ENCODE measurements around the gene TMEM127.
A peak's percentile ranks its signal among the peaks of the same experiment; 100 is the strongest.
"Not testable (repeated sequence)": the region's sequence is repeated elsewhere in the genome, so short reads cannot be mapped to it uniquely, and the experiment has no call there.

Gene TMEM127

DNA sequence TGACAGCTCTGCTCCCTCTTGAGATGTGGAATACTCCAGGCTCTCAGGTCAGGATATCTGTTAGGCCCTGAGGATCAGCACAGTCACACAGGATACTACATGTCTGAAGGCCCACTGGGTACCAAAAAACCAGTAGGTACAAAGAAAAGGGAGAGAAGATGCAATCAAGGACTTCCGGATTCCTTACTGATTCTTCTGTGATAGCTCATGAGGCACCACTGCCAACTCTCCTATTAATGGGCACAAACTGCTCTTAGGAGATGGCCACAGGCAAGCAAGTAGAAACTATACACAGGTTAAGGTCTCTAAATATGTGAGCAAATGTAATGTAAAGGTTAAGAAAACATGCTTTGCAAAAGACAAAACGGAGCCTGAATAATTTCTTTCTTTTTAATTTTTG is 3.5 kb downstream of the TMEM127 start:
- DNase-seq (ENCODE audit: low spot score), result no peak

- no peak for DNase-seq (ENCODE audit: low spot score)
Measured at GRCh38 chr2:96261328-96262003, 4.3 kb downstream of the TMEM127 start.

GRCh38 chr2:96260387-96261260 is 5.2 kb downstream of the TMEM127 start:
- DNase-seq (ENCODE audit: low spot score), result peak; percentile 22

GRCh38 chr2:96259497-96259921 is 6.3 kb downstream of the TMEM127 start:
- no peak for DNase-seq (ENCODE audit: low spot score)

DNA sequence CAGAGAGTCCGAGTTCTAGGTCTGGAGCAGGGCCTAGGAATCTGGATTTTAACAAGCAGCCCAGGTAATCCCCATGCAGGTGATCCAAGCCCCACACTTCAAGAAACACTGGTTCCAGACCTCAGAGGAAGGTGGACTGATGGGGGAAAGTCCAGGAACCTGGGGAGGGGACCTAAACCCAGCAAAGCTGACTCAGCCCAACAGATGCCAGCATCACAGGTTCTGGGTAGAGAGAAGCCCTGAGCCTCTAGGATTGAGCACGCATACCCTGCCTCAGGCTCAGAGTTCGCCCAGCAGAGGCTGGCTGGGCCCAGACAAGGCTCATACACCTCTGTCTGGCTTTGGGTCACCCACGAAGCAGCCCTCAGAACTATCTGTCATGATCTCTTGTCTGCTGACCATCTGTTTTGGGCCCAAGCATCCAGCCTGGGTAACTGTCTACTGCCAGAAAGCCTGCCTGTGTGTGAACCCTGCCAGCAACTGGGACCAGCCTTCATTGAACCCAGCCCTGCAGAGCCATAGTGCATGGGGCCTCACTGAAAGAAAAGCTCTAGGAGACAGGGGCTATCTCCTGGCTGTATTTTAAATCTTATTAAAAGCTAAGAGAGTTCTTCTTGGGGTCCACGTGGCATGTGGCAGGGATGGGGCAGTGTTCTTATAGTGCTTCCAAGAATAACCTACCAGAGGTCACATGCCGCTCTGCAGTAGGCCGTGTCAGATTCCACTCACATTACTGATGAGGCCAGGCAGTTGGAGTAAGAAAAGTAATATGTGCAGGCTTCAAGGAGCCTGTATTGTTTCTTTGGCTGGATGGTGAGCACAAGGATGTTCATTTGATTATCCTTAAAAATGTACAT is 7.4 kb downstream of the TMEM127 start:
- DNase-seq (ENCODE audit: low spot score), result no peak

GRCh38 chr2:96257744-96258143 is 8.1 kb downstream of the TMEM127 start:
- DNase-seq (ENCODE audit: low spot score), result not testable (repeated sequence)

DNA sequence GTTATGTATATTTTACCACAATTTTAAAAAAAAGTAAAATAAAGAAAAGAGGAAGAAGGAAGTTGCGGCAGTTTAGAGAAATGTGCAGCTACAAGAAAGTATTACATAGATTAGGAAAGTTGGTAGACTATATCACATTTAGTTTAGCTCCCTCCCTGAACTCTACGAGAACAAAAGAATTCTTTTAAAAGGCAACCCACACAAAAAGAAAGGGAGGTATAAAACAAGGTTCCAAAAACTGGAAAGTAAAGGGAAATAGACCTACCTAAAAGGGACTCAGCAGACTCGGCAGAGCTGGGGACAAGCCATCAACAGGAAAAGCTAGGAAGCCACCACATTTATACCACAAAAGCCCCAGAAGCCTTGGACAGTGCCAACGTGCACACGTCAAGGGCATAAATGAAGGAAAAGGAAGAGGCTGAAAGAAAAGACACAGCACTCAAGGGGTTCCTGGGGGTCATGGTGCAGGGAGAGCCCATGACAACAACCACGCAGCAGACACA is 9.1 kb downstream of the TMEM127 start:
- DNase-seq (ENCODE audit: low spot score), result no peak

DNA sequence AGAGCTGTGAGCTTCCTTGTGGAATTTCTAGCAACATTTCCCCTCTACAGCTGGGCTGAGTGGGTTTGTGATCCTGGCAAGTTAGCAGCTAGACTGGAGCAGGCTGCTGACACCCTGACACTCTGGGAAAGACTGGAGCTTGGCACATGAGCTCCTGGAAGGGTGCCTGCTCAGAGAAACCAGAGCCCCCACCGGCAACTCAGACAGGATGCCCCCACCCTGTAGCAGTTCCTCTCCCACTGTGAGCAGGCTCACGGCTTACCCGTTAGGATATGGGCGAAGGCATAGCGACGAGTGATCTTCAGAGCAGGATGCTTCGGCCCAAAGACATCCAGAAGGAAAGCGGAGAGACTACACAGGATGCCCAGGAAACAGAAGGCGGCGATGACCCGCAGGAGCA is 11.2 kb downstream of the TMEM127 start:
- no peak for DNase-seq (ENCODE audit: low spot score)

DNA sequence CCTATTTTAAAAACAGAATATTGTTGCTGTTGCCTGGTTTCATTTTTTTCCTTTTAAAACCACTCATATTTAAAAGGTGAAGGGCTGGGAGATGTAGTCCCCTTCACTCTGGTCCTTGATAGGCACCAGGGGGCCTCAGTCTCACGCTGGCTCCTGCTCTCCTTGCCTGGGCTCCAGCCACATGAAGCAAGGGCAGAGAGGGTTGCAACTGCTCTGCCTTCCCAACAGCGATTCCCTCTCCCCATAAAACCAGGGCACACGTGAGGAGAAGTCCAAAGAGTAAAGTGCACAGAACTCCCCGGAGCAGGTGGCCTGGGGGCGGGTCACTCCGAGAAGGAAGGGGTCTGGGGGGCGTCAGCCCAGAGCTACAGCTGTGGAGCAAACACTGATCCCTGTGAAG is 12.8 kb downstream of the TMEM127 start:
- DNase-seq (ENCODE audit: low spot score), result no peak

- no peak for DNase-seq (ENCODE audit: low spot score)
Measured at GRCh38 chr2:96252526-96252925, 13.3 kb downstream of the TMEM127 start.

- no peak for DNase-seq (ENCODE audit: low spot score)
Measured at GRCh38 chr2:96251721-96252292, 14.0 kb downstream of the TMEM127 start.

- DNase-seq (ENCODE audit: low spot score), result no peak
Measured at GRCh38 chr2:96250188-96250587, 15.6 kb downstream of the TMEM127 start.

GRCh38 chr2:96249654-96250053 is 16.1 kb downstream of the TMEM127 start:
- DNase-seq (ENCODE audit: low spot score), result no peak

GRCh38 chr2:96248624-96249023 is 17.2 kb downstream of the TMEM127 start:
- no peak for DNase-seq (ENCODE audit: low spot score)

- DNase-seq (ENCODE audit: low spot score), result no peak
Measured at GRCh38 chr2:96247896-96248295, 17.9 kb downstream of the TMEM127 start.

DNA sequence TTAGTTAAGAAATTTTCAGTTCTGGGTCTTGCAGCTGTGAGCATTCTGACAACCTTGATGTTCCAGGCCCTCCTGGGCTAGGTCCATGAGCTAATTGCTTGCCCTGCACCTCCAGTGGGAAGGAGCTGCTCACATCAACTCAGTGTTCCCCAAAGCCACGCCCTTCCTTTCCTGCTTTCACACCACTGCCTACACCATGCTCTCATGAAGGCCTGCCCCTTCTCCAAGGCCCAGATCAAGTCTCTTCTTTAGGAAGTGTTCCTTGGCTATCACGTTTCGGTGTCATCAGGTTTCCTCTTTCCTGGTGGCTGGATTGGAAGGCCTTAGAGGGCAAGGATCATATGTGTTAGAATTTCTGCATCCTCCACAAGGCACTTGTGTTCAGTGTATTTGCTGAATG is 18.8 kb downstream of the TMEM127 start:
- no peak for DNase-seq (ENCODE audit: low spot score)

- DNase-seq (ENCODE audit: low spot score), result peak; percentile 10
Measured at GRCh38 chr2:96245609-96246390, 20.0 kb downstream of the TMEM127 start.

GRCh38 chr2:96243843-96244242 is 22.0 kb downstream of the TMEM127 start:
- DNase-seq (ENCODE audit: low spot score), result no peak

- peak; percentile 62 for DNase-seq (ENCODE audit: low spot score)
Measured at GRCh38 chr2:96241900-96242611, 23.7 kb downstream of the TMEM127 start.

GRCh38 chr2:96241227-96241626 is 24.6 kb downstream of the TMEM127 start:
- no peak for DNase-seq (ENCODE audit: low spot score)

Measured in CD4-positive, alpha-beta T cell treated with Interleukin-2 at 100 ng/mL for 4 hours (primary cell).